Activated effector memory CD4-positive, alpha-beta T cell treated with anti-CD3 and anti-CD28 coated beads, Interleukin-2, amount 50 U/mL, for 16 hours (primary cell): ENCODE measurements around the gene C4BPB.

ENCODE experiments used
- DNase-seq: peaks from one replicate; pipeline ENCODE4 v3.0.0-alpha.2; 2020

Gene C4BPB

DNA sequence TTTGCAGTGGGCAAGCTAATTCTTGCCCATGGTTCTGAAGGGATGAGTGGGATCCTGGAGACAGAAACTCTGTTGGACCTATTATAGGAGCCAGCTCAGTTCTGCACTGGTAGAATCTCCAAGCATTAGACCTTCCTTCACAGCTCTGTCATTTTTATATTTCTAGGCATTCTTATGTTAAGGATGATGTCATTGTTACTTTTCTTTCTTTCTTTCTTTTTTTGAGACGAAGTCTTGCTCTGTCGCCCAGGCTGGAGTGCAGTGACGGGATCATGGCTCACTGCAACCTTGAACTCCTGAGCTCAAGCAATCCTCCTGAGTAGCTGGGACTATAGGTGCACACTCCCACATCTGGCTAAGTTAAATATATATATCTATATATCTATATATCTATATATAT lies 28.1 kb upstream of the C4BPB start:
- DNase-seq, result no peak

DNA sequence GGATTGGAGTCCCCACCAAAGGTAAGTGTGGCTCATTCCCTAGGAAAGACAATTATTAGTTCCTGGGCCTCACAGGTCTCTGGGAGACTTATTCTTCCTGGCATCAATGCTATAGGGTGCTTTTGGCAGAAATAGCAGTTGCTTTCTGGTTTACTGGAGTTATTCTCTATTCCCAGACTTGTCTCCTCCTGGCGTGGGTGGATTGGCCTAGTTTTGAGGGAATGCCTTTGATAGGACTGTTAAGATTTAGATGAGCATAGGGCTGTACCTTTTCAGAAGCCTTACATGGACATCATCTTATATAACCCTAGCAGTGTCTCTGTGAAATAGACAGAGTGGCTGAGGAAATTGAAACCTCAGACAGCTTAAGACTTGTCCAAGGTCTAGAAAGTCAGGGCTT lies 26.6 kb upstream of the C4BPB start:
- DNase-seq, result no peak

DNA sequence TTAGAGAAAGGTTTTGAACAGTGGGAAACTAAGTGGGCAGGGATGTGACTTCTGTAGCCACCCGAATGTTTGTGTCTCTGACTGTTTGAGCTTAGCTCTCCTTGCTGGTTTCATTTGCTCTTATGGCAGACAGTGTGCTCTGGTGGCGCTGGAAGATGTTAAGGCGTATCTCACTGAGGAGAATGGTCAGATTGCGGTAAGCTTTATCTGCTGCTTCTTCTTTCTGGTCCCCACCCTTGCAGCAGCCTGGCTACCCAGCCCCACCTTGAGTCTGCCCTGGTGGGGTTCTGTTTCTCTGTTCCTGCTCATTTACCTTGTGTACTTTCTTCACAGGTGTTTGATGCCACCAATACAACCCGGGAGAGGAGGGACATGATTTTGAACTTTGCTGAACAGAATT lies 25.6 kb upstream of the C4BPB start:
- no peak for DNase-seq

DNA sequence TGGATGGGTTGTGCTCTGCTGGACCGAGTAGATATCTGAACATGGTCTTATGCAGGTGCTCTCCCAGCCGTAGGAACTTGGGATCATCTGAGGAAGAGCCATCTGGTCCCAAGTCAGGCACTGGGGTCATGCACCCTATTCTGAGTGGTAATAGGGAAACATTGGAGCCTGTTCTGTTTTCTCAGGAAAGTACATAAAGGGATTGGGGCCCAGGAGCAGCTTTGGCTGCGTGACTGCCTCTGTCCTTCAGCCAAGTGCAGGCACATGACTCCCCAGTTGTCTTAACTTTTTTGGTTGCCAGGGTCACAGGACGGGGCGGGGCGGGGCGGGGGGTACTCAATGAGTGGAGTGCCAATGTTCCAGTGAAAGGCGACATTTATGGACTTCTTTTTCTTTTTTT lies 24.1 kb upstream of the C4BPB start:
- no peak for DNase-seq

DNA sequence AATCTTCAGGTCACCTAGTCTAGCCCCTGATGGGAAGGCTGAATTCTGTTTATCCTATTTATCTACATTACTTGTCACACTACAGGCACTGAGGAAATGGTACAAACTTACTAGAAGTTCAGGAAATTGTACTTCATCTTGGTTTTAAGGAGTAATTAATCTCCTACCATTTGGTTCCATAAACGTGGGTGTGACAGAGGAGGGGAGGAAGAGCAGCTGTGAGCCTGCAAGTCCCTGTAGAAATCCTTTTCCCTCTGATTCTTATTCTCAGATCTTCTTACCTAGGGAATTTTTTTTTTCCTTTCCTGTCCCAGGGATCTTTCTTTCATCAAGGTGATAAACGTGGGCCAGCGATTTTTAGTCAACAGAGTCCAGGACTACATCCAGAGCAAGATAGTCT lies 21.5 kb upstream of the C4BPB start:
- DNase-seq, result no peak

DNA sequence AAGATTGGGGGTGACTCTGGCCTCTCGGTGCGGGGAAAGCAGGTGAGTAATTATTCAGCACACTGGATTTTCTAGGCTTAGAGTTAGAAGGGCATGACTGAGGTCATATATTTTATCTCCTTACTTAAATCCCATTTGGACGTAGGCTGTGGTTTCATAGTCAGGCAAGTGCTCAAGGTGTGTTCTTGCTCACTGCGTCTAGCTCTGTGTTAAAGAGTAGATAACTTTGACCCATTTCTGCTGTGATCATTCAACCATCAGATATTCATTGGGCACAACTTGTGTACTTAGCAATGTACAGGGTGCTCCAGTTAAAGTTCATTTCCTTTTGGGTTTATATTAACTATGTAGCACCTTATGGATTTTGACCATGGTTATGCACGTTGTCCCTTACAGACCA lies 21.0 kb upstream of the C4BPB start:
- DNase-seq, result no peak

DNA sequence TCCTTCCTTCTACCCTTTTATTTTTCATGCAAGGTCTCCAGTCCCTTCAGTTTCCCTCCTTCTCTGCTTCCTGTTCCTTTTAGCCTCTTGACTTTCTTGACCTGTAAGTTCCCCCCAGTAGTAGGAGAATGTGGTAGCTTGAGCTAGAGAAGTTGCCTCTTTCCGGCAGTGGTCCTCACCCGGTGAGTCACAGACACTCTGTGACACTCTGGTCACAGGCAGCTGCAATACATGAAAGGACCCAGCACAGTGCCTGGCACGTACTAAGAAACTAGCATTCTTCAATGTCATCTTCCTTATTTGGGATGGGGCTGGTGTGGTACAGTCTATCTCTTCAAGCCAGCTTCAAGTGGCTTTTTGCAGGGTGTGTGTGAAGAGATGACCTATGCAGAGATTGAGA lies 19.6 kb upstream of the C4BPB start:
- DNase-seq, result no peak

DNA sequence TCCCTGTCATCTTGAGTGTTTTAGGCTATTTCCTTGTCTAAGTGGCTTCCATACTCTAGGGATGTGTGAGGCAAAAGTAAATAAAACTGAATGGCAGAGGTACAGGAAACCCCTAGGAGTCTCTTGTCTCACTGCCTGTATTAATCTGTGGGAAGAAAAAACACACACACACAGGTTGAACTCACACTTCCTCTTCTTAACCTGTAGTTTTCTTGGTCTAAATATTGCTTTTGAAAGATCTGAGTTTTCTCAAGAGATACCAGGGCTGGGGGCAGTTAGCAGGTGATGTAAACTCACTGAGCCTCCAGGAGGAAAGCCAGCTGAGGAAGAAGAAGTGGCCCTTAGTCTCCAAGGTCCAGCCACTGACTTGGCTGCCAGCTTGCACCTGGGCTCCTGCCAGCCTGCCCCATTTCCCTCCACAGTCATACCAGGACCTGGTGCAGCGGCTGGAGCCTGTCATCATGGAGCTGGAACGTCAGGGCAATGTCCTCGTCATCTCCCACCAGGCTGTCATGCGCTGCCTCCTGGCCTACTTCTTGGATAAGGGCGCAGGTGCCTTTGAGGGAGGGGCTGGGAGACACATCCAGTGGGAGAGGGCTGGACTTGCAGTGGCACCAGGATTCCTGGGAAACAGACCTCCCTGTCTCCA lies 18.7 kb upstream of the C4BPB start:
- DNase-seq, result no peak

DNA sequence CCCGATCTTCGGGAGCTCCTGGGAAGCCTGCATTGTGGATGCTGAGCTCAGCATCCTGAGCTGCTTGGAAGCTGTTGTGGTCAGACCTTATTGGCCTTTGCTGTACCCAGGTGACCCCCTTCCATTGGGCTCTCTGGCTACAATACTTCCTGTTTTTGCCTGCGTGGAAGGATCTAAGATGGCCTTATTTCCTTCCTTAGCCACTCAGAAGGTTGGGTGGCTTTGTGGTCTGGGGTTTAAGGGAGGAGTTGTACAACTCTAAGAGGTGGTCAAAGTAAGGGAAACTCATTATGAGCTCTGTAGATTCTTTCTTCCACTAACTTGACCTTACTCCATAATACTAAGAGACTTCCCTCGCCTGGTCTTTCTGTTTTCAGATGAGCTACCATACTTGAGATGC lies 17.8 kb upstream of the C4BPB start:
- DNase-seq, result no peak

DNA sequence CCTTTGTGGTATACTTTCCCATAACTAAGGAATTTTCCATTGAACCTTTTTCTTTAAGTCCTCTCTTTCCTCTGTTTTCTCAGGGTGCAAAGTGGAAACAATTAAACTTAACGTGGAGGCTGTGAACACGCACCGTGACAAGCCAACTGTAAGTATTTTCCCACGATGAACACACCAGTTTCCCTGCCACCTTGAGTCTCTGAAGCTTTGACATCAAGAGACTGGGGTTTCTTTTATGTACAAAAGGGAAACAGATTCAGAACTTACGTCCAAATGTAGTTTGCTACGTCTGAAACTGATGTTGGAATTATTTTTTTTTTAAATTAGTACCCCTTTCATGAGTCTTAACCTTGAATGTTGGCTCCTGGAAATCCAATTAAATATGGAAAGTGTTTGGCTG lies 17.2 kb upstream of the C4BPB start:
- DNase-seq, result no peak

DNA sequence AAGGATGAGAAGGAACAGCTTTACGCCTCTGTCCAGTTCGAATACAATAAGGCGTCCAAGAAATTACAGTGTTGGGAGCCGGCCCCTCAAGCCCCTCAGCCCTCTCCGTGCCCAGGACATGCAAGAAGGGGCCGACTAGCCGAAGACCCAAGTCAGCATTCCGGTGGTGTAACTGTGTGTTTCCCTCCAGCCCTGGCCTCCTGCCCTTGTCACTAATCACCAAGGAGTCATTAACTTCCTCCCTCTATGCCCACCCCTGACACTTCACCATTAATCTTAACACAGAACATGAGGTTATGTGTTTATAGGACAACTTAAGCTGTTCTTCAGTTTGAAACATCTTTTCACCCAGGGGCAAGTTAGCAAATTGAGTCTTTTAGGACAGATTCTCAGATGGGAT lies 16.4 kb upstream of the C4BPB start:
- DNase-seq, result no peak

DNA sequence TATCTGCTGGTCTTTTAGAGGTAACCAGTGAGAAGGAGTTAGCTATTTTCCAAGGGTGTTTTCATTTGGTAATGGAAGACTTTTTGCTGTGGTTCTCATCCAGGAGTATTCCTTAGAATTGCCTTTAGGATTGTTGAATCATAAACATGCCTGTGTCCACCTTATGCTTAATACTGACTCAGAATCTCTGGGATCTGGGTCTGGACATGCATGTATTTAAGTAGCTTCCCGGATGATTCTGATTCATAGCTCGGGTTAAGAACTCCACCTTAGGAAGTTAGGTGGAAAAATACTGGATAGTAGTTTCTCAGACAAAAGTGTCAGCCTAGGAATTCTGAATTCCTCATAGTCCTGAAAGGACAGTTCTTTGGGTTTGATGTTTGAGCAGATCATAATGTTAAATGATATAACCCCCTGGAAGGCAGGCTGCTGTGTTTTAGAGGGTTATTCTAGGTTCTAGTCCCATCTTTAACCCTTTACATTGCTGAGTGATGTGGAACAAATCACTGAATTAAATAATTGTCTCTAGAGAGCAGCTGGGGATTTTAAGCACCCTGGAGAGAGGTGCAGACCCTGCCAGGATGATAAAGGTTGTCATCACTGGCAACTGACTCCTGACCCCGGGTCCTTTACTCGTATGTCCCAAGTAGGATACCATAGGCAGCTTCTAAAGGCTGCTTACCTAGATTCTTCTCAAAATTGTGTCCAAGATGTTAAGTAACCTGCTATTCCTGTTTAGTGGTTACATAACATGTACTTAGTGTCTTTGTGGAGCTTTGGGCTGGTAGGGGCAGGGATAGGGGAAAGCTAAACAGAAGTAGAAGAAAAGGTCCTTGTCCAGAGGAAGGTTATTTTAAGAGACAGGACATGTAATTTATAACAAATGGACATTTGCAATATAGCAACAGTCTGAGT lies 14.5 kb upstream of the C4BPB start:
- no peak for DNase-seq

DNA sequence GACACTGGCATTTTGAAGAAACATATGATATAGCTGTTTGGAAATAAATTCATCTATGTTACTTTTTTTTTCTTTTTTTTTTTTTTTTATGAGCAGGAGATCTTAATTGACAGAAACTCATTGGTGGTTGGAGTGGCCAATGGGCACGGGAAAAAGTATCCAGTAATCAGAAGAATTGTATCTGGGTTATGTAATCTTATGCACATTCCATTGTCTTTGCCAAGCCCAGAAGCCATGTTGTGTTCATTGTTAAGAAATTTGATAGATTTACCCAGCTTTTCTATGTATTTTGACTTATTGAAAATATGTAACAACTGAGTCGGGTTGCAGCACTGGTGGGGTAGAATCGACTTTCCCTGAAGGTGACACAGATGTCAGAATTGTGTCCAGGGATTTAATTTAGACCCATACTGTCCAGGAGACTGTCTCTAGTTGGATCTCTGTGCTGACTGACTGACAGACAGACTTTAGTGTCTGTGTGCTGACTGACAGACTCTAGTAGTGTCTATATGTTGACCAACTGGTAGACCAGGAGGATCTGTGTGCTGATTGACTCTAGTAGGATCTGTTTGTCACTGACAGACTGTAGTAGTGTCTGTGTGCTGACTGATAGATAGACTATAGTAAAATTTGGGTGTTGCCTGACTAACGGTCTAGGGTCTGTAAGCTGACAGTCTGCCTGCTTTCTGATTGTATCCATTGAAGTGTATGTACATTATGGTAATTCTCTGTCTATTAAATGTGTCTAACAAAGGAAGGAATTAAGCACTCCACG lies 12.3 kb upstream of the C4BPB start:
- no peak for DNase-seq

DNA sequence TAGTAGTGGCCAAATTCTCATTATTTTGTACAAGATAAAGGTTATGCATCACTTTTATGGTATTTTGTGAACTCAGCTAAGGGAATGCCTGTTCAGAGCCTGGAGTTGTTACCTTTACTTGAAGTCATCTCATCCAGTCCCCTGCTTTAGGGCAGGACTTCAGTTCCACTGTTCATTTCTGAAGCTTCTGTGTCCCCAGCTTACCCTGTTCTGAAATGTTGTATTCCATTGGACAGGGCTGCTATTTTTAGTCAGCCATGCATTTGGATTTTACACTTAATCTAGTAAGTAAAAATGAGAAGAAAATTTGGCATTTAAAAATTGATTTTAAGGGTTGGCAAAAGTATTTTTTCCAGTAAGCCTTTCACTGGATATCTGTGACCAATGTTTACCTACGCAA lies 11.6 kb upstream of the C4BPB start:
- no peak for DNase-seq

DNA sequence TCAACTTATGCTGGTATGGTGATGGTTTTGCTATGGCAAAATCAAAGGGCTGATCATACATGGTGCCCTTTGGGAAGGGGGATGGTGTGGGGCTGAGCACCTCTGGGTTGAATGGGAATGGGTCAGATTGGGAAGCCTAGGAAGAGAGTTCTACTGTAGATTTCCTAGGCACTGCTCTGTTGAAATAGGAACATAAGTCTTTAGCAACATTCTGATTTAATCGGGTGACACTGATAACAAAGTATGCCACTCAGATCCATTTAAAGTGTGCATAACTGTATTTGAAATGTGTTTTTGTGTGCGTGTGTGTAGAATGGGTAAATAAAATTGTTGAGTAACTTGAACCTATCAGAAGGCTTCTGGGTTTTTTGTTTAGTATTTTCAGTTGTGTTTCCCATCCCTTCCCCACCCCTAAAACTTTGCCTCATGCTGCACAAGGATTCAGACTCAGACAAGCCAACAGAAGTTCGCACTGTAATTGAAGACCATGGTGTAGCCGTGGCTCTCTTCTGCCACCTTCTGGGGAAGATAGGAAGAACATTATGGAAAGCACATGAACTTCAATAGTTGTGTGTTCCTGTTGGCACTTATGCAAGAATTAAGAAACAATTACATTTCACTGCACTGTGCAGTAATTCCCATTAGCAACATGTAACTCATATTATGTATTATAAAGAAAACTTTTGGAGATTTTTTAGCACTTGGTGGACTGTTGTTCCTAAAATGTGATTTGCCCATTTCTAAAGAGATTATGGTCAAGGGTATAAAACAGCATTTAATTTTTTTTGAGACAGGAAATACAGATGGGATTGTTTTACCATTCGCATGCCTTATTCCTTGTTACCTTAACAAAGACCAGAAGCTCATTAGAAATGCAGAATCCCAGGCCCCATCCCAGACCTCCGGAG lies 10.9 kb upstream of the C4BPB start:
- peak; percentile 74 for DNase-seq

DNA sequence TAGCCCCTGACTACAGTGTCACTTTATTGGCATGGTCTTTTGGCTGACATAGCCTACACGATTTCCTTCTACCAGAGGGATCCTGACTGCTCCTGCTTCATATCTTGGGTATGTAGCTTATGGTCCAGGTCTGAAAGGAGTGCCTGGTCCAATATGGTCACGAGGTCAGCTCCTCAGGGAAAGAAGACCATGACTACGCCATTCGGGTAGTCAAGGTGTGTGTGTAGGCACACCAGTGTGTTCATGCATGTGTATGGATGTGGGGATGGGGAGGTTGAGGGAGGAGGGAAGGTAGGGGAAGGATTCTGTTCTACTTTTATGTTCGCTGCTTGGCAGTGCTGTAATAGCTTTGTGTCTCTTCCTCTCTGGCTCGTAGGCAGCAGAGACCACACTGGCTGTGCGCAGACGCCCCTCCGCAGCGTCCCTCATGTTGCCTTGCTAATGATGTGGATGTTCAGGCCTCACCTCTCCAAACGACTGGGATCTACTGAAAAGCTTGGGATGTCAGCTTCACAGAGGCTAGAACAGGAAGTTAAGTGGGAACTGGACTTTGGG lies 10.0 kb upstream of the C4BPB start:
- DNase-seq, result no peak

DNA sequence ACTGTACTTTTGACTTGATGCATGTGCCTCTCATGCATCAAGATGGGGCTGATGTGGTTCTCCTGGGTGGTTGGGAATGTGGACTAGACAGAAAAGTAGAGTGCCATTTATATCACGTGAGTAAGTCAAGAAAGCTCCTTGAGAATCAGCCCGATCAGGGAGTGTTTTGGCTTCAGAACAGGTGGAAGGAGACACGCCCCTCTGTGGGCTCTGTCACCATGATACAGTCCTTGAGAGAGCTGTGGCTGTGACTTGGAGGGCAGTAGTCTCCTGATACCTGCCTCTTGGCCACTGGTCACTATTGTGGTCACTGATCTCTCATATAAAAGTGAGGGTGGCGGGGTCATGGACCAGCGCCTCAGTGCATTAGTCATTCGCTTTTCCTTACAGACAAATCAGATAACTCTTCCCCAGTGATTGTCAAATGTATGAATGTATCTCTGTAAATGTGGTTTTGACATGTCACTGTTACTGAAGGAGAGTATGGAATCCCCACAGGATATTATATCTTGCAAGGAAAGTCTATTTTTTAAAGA lies 8.9 kb upstream of the C4BPB start:
- no peak for DNase-seq

DNA sequence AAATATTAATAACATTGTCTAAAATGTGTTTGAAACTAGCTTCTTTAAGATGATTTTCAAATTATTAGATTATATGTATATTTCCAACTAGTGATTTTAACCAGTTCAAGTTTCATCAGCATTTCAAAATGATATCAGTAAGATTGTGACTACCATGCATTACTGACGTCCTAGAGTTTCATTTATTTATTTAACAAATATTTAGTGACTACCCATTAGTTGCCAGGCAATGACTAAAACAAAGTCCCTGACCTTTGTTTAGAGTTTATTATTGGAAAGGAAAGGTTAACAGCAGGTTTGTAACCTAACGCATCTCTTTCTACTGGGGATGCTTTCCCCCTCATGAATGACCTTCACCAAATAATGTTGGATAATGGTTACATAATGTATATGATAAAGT lies 7.6 kb upstream of the C4BPB start:
- no peak for DNase-seq

DNA sequence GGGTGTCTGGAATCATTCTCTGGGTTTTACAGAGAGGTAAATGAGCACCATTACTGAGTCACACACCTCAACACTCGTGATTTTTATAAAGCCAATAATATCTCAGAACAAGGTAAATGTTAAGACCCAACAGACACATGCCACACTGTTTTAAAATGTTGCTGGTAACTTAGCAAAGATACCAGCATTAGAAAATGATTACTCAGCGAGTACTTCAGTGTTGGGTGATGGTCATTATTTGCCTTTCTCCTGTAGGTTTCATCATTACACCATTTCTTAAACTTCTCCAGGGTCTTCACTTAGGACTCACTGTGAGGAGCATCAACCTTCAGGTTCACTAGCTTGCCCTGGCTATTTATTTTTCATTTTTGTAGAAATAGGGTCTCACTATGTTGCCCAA lies 6.9 kb upstream of the C4BPB start:
- DNase-seq, result no peak

DNA sequence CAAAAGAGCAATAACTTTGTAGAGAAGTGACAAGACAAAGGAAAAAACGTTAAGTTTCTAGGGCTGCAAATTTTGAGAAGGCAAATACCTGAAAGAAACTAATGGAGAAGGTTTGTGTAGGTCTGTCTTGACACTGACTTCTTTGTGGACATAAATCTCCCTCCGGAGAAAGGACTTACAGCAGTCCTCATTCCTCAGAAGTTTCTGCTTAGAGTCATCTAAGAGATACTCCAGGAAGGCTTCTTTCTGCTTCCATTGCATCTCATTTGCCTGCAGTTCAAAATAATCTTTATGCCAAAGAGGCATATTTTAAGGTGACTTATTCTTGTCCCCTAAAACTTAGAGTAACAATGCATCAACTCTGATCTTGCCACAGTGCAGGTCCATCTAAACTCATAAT lies 4.4 kb upstream of the C4BPB start:
- no peak for DNase-seq

DNA sequence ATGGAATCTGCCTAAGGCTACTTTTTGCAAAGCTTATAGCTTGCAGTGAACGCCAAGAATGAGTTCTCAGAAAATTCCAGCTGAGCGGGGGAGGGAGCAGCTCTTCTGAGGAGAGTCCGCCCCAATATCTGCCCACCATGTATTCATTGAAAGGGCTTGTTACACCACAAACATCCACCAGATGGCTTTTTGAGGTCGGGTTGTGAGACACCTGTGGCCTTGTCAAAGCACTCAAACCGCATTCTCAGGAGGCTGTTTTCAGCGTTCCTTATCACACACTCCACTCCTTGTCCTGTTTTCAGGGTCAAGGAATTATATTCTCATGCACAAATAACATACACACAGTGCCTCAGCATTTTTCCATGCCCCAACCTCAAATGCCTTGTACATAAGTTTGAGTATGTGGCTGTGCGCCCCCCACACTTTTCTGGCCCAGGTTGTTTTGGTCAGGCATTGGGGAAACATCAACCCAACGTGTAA lies 3.9 kb upstream of the C4BPB start:
- peak; percentile 73 for DNase-seq

DNA sequence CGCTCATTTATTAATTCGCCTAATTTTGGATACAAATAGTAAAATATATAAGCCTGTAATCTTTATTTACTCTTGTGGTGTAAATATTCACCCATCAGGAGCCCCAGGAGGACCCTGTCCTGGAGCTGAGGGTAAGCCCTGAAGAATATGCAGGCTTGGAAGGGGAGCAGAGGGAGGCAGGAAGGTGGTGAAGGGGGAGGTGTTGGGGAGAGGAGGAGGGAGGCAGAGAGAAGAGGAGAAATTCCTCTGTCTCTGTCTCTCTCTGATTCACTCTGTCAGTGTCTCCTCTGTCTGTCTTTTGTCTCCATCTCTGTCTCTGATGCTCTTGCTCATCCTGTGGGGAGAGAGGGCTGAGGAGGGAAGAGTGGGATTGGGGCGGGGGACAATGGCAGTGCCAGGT lies 2.8 kb upstream of the C4BPB start:
- no peak for DNase-seq
